ENCODE data around the gene RRP15.
A peak's percentile ranks its signal among the peaks of the same experiment; 100 is the strongest.

RRP15 gene

GRCh38 chr1:218339267-218339831 is 54.3 kb downstream of the RRP15 start:
- FAIRE-seq (peak; percentile 92), DNase-seq (ENCODE audit: insufficient read length, low spot score) (no peak)
- no peak for TF ChIP-seq POLR2A (IDR thresholded peaks at IDR 0.05; ENCODE audit: low read depth, low read length)

DNA sequence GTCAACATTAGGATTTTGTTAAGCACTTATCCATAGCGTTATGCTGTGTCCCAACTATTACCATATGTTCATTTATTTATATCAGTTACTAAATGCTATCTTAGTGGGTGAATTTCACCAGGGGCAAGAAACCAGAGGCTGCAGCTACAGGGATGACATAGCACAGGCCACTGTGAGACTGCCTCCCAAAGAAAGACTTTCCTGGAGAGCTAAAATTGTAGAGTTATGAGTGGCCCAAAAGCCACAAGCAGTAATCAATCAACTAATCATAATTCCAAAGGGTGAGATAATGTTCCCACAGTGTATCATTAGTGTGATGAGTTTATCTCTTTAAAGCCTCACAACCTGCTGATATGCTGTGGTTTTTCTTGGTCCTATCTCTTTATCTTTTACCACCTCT is 56.2 kb downstream of the RRP15 start:
- no peak for TF ChIP-seq POLR2A (IDR thresholded peaks at IDR 0.05; ENCODE audit: low read depth, low read length)
- FAIRE-seq (no peak), DNase-seq (ENCODE audit: insufficient read length, low spot score) (no peak)

DNA sequence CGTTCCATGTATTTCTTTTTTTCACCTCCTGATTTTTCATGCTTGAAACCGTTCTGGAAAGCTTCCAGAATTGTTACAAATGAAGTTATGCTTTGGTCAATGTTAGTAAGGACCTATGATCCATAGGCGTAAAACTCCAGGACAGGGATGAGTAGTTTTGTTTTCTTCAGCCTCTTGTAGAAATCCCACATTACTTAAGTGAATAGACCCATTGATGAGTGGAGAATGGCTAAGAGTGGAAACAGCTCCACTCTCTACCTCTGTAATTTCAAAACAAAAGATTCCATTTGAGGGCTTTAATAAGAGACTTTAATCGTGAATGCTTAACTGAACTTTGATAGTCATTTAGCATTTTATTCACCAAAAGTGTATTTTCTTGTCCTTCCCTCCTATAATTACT is 57.0 kb downstream of the RRP15 start:
- TF ChIP-seq POLR2A (IDR thresholded peaks at IDR 0.05; ENCODE audit: low read depth, low read length), result no peak
- no peak for DNase-seq (ENCODE audit: insufficient read length, low spot score)
- no peak for FAIRE-seq

GRCh38 chr1:218344814-218345672 is 60.0 kb downstream of the RRP15 start, which contains the start of gene TGFB2:
Gene TGFB2 (plus strand): TSS chr1:218345336. CDS start chr1:218346702, 1,366 bp downstream.
- FAIRE-seq, result peak; percentile 79
- TF ChIP-seq POLR2A (IDR thresholded peaks at IDR 0.05; ENCODE audit: low read depth, low read length), result peak; percentile 93
- no peak for DNase-seq (ENCODE audit: insufficient read length, low spot score)

DNA sequence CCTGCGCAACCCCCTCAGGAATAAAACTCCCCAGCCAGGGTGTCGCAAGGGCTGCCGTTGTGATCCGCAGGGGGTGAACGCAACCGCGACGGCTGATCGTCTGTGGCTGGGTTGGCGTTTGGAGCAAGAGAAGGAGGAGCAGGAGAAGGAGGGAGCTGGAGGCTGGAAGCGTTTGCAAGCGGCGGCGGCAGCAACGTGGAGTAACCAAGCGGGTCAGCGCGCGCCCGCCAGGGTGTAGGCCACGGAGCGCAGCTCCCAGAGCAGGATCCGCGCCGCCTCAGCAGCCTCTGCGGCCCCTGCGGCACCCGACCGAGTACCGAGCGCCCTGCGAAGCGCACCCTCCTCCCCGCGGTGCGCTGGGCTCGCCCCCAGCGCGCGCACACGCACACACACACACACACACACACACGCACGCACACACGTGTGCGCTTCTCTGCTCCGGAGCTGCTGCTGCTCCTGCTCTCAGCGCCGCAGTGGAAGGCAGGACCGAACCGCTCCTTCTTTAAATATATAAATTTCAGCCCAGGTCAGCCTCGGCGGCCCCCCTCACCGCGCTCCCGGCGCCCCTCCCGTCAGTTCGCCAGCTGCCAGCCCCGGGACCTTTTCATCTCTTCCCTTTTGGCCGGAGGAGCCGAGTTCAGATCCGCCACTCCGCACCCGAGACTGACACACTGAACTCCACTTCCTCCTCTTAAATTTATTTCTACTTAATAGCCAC is 60.7 kb downstream of the RRP15 start:
- DNase-seq (ENCODE audit: insufficient read length, low spot score) (no peak), FAIRE-seq (no peak)

DNA sequence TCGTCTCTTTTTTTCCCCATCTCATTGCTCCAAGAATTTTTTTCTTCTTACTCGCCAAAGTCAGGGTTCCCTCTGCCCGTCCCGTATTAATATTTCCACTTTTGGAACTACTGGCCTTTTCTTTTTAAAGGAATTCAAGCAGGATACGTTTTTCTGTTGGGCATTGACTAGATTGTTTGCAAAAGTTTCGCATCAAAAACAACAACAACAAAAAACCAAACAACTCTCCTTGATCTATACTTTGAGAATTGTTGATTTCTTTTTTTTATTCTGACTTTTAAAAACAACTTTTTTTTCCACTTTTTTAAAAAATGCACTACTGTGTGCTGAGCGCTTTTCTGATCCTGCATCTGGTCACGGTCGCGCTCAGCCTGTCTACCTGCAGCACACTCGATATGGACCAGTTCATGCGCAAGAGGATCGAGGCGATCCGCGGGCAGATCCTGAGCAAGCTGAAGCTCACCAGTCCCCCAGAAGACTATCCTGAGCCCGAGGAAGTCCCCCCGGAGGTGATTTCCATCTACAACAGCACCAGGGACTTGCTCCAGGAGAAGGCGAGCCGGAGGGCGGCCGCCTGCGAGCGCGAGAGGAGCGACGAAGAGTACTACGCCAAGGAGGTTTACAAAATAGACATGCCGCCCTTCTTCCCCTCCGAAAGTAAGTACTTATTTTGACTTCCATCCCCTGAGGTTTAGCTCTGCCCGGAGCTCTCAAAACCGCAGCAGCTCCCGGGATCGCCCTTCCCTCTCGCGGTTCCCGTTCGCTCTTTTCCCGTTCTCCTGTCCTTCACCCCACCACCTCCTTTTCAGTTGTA is 61.5 kb downstream of the RRP15 start:
- FAIRE-seq (no peak), DNase-seq (ENCODE audit: insufficient read length, low spot score) (no peak)
- peak; percentile 51; the same call in 1 of the 2 replicates for TF ChIP-seq POLR2A (IDR thresholded peaks at IDR 0.05; ENCODE audit: low read depth, low read length)

More for the DNA sequence above, 60.7 kb downstream of the RRP15 start:
- TF ChIP-seq POLR2A (IDR thresholded peaks at IDR 0.05; ENCODE audit: low read depth, low read length), result peak; percentile 46

DNA sequence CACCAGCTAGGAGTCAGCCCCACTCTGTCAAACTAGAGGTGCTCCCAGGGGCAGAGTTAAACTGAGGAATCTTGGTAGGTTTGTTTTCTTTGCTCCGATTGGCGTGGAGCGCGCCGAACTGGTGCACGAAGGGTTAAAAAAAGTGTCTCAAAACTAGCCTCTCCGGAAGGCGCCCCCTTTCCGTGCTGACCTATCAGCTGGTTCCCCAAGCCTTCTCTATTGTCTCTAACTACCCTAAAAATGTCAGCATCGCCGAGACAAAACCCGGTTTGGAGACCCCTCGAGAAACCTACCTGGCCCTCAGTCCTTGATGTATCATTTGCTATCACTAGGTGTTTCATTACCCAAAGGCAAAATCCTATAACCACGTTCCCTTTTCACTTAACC is 62.2 kb downstream of the RRP15 start:
- 0 out of 2 replicates have a peak, but pooled peaks have one; percentile 11 for TF ChIP-seq POLR2A (IDR thresholded peaks at IDR 0.05; ENCODE audit: low read depth, low read length)
- FAIRE-seq (no peak), DNase-seq (ENCODE audit: insufficient read length, low spot score) (no peak)

- no peak for FAIRE-seq
- no peak for TF ChIP-seq POLR2A (IDR thresholded peaks at IDR 0.05; ENCODE audit: low read depth, low read length)
Measured at GRCh38 chr1:218347723-218348627, 62.9 kb downstream of the RRP15 start.

GRCh38 chr1:218348628-218349071 is 63.6 kb downstream of the RRP15 start:
- no peak for TF ChIP-seq POLR2A (IDR thresholded peaks at IDR 0.05; ENCODE audit: low read depth, low read length)
- DNase-seq (ENCODE audit: insufficient read length, low spot score) (no peak), FAIRE-seq (no peak)

More at GRCh38 chr1:218347723-218348627, 62.9 kb downstream of the RRP15 start:
- no peak for DNase-seq (ENCODE audit: insufficient read length, low spot score)

DNA sequence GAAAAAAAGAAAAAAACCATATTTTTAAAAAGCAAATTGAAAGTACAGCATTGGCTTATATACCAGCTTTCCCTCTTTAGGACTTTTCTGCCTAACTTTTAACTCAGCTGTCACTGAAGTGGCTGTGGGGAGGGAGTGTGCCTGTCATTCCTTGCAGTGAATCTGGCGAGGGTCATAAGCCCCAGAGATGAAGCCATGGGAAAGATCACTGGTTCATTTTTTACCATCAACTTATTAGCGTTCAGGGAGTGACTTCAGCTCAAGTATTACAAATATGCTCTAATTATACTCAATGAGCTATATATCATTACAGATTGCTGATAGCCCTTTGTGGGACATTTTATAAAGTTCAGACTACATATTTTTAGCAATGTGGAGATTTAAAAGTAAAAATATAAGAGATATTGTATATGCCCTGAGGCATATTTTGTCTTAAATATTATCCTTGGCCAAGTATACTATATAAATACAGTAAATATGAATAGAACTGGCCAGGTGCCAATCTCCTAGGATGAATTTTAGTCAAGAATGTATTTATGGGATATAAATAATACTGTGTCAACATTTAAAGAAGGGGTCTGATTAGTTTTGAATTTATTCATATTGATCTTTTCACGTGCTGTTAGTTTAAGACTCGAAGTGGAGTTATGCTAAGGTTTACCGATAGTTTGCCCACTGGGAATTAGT is 64.4 kb downstream of the RRP15 start:
- TF ChIP-seq POLR2A (IDR thresholded peaks at IDR 0.05; ENCODE audit: low read depth, low read length), result no peak
- no peak for FAIRE-seq
- DNase-seq (ENCODE audit: insufficient read length, low spot score), result no peak

DNA sequence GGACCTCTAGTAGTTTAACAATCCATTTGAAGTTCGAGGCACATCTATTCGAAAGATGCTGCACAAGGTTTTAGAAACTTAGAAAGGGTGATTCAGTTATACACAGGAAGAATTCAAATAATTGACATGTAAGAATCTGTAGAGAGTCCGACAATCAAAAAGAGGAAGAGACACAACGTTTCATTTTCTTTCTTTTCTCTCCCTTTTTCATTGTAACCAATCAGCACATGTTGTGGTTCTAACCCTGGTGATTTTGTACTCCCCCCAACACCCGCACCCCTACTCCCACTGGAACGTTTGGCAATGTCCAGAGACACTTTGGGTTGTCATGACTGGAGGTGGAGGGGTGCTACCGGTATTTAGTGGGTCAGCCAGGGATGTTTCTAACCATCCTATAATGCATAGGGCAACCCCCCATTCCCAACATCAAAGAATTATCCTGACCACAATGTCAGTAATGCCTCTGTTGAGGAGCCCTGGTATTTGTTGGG is 65.0 kb downstream of the RRP15 start:
- DNase-seq (ENCODE audit: insufficient read length, low spot score), result no peak

GRCh38 chr1:218350801-218351266 is 65.7 kb downstream of the RRP15 start:
- no peak for DNase-seq (ENCODE audit: insufficient read length, low spot score)
- FAIRE-seq, result no peak
- no peak for TF ChIP-seq POLR2A (IDR thresholded peaks at IDR 0.05; ENCODE audit: low read depth, low read length)

More for the DNA sequence above, 65.0 kb downstream of the RRP15 start:
- no peak for TF ChIP-seq POLR2A (IDR thresholded peaks at IDR 0.05; ENCODE audit: low read depth, low read length)
- FAIRE-seq, result no peak
